Raji (cell line): ENCODE measurements around the gene SPATS2.

Source experiments
- POLR2A ChIP-seq: IDR thresholded peaks from 2 replicates; pipeline ENCODE4 v1.6.1; 2011; ENCODE audit warnings: low read depth, low read length, control low read depth; ENCODE audit not compliant: insufficient read depth

SPATS2 gene

GRCh38 chr12:49344486-49345050 is 22.7 kb upstream of the SPATS2 start:
- TF ChIP-seq POLR2A: no peak

- TF ChIP-seq POLR2A: no peak
These were observed 22.0 kb upstream of the SPATS2 start for GRCh38 chr12:49345051-49345824.

DNA sequence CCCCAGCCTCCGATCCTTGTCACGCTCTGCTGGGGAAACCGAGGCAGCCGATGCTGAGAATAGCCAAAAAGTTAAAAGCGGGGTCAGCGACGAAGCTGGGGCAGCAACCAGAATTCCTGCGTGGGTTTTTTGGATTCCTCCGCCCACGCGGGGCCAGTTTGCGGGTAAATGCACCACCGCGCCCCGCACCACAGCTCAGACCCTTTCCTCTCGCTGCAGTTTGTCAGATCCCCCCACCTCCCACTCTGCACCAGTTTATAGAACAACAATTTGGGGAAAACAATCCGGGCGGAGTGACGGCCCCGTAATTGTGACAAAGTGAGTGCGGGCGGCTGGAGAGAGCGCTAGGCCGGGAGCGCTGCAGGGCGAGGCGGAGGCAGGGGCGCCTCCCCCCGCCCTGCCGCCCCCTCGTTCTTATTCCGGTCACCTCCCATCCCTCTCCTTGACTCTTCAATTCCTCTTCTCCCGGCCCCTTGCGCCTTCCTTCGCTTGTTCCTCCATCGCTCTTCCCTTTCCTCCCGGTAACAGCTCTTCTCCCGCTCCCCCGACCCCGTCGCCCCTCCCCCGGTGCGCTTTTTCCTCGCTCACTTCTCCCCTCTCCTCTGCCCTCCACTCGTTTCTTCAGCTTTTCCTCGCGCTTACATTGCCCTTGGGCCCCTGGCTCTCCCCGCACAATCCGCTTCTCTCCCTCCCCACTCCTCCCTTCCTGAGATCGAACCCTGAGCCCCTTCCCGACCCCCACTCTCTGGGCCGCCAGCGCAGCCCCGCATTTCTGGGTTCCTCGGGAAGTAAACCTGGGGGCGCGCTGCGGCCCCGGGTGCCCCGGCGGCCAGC is 21.2 kb upstream of the SPATS2 start:
- TF ChIP-seq POLR2A: no peak

- TF ChIP-seq POLR2A: no peak
These were observed 20.5 kb upstream of the SPATS2 start, which contains the start of gene DNAJC22 for GRCh38 chr12:49346659-49347310. TSS of gene DNAJC22 (plus strand) at chr12:49346888. CDS start at chr12:49348873, 1,985 bp downstream.

DNA sequence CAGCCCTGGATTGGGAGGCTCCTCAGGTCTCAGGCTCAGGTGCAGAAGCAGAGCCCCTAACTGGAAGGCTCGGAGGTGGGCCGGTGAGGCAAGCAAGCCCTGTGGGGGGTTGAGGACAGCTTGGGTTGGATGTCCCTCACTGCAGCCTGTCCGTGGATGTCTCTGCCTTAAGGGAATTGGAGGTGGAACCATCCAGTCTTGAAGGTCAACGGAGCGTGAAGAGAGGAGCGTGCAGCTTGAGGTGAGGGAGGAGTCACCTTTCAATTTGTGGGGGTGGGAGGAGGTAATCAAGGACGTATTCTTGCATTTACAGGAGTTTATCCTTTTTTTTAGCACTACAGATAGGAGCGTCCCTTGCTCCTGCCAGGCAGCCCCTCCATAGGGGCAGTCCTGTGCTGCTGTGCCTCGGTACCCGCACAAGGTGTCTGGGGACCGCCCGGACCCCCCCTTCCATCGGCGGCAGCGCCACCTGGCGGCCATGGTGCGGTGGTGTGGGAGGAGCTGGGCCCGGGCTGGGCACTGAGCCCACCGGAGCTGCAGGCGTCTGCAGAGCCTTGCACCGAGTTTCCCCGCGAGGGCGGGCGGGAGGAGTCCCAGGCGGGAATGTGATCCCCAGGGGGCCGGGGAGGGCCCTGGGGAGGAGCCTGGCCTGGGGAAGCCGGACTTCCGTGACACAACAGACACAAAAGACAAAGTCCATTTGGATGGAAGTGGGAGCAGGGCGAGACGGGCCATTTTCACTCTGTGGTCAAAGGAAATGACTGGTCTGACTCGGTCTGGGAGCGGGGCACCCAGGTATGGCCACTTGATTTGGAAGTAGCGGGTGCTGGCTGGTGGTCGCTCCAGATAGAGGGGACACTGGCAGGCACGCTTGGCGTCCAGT is 19.7 kb upstream of the SPATS2 start:
- TF ChIP-seq POLR2A: no peak

DNA sequence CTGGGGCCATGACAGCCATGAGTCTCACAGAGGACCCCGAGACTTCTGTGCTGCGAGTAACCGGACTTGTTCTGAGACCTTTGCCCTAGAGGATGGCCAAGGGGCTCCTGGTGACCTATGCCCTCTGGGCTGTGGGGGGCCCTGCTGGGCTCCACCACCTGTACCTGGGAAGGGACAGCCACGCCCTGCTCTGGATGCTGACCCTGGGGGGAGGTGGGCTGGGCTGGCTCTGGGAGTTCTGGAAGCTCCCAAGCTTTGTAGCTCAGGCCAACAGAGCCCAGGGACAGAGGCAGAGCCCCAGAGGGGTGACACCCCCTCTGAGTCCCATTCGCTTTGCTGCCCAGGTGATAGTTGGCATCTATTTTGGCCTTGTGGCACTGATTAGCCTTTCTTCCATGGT is 18.5 kb upstream of the SPATS2 start:
- TF ChIP-seq POLR2A: no peak

- no peak for TF ChIP-seq POLR2A
These were observed 18.0 kb upstream of the SPATS2 start for GRCh38 chr12:49349266-49349665.

DNA sequence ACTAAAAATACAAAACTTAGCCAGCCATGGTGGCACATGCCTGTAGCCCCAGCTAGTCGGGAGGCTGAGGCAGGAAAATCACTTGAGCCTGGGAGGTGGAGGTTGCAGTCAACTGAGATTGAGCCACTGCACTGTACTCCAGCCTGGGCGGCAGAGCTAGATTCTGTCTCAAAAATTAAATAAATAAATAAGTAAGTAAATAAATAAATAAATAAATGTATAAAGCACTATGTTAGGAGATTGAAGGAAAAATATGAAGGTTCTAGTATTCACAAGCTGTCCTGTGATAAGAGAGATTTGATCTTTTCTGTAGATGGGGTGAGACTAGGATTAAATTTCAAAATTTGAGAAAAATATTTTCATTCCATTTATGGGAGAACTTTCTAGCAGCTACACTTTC is 14.9 kb upstream of the SPATS2 start:
- no peak for TF ChIP-seq POLR2A

DNA sequence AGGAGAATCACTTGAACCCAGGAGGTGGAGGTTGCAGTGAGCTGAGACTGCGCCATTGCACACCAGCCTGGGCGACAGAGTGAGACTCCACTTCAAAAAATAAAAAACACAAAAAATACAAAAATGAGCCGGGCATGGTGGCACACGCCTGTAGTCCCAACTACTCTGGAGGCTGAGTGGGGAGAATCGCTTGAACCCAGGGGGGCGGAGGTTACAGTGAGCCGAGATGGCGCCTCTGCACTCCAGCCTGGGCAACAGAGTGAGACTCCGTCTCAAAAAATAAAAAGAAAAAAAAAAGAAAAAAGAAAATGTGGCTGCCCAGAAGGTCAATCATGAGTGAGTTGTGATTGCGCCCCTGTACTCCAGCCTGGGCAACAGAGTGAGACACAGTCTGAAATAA is 11.3 kb upstream of the SPATS2 start:
- no peak for TF ChIP-seq POLR2A

DNA sequence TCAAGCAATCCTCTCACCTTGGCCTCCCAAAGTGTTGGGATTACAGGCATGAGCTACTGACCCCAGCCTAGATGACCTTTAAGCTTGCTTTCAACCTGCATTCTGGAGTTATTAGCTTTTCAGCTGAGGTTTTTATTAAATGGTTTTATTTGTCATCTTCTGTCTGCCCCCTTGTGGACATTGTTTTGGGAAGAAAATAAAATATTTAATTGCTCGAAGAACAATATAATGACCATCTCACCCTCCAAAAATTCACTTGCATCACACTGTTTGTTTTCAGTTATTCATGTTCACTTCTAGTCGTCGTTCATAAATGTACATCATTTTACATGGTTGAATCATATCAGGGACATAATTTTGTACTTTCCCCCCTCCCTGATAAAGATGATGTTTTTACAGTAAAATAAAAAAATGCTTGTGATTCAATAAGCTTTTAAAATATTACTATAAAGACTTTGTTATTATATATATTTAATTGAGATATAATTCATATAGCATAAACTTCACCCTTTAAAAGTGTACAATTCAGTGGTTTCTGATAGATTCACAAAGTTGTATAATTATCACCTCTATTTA is 10.1 kb upstream of the SPATS2 start:
- no peak for TF ChIP-seq POLR2A

- no peak for TF ChIP-seq POLR2A
These were observed 8.7 kb upstream of the SPATS2 start for GRCh38 chr12:49358483-49359141.

DNA sequence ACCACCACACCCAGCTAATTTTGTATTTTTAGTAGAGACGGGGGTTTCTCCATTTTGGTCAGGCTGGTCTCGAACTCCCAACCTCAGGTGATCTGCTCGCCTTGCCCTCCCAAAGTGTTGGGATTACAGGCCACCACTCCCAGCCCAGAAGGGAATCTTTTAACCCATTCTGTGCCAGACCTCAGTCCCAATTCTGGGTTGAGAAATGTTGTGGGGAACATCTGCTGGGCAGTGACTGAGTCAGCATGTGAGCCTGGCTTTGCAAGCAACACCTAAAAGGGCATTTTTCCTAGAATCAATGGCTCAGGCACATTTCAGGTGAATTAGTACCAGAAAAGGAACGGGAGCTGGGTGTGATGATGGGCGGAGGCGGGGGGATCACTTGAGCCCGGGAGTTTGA is 7.6 kb upstream of the SPATS2 start:
- TF ChIP-seq POLR2A: no peak

DNA sequence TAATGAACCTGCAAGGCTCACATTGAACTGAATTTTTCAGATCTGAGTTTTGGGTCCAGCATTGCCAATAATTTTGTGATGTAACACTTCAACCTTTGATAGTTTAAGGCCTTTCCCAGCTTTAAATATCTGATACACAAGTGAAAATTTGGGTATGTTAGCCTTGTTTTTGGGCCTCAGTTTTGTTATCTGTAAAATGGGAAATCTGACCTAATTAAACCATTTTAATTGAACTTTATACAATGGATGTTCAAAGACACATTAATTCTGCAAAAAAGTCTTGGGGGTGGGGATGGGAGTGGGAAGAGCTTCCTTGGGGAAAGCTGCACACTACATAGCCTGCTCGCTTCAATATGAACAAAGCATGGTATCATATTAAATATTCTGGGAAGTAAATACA is 5.2 kb upstream of the SPATS2 start:
- no peak for TF ChIP-seq POLR2A
